GM10847 (cell line): Measurements from ENCODE around the gene DEGS1.

ENCODE experiments used
- POLR2A ChIP-seq: IDR thresholded peaks from 2 replicates; pipeline ENCODE4 v1.6.1; 2011; ENCODE audit not compliant: insufficient read length; ENCODE audit errors: extremely low read depth

Gene DEGS1

GRCh38 chr1:224172229-224172628 lies 10.8 kb upstream of the DEGS1 start:
- no peak for TF ChIP-seq POLR2A

- TF ChIP-seq POLR2A: no peak
Observed at GRCh38 chr1:224173523-224173922, 9.5 kb upstream of the DEGS1 start.

- TF ChIP-seq POLR2A: no peak
Observed at GRCh38 chr1:224175617-224176016, 7.4 kb upstream of the DEGS1 start.

- TF ChIP-seq POLR2A: no peak
Observed at GRCh38 chr1:224177356-224177999, 5.6 kb upstream of the DEGS1 start.

- no peak for TF ChIP-seq POLR2A
Observed at GRCh38 chr1:224178894-224179293, 4.1 kb upstream of the DEGS1 start.

- no peak for TF ChIP-seq POLR2A
Observed at GRCh38 chr1:224180783-224181452, 2.1 kb upstream of the DEGS1 start.

GRCh38 chr1:224181453-224181810 lies 1.6 kb upstream of the DEGS1 start:
- TF ChIP-seq POLR2A: no peak

- TF ChIP-seq POLR2A: no peak
Observed at GRCh38 chr1:224182057-224182865, 779 bp upstream of the DEGS1 start.

GRCh38 chr1:224183591-224184312 lies 712 bp downstream of the DEGS1 start:
- no peak for TF ChIP-seq POLR2A

- TF ChIP-seq POLR2A: no peak
Observed at GRCh38 chr1:224185208-224185607, 2.2 kb downstream of the DEGS1 start.

GRCh38 chr1:224188286-224188685 lies 5.2 kb downstream of the DEGS1 start:
- no peak for TF ChIP-seq POLR2A

GRCh38 chr1:224189561-224189960 lies 6.5 kb downstream of the DEGS1 start:
- no peak for TF ChIP-seq POLR2A

- no peak for TF ChIP-seq POLR2A
Observed at GRCh38 chr1:224192082-224192788, 9.2 kb downstream of the DEGS1 start.

- TF ChIP-seq POLR2A: no peak
Observed at GRCh38 chr1:224193319-224193966, 10.4 kb downstream of the DEGS1 start.
